Muscle layer of colon (tissue), 2 donors: ENCODE data around the gene ADCY6.
A peak's percentile ranks its signal among the peaks of the same experiment; 100 is the strongest.

Source experiments
- H3K27ac ChIP-seq: one replicate; pipeline ENCODE4 v1.7.0; 2013; ENCODE audit warnings: low read depth, mild to moderate bottlenecking, low read length, moderate library complexity
- H3K27me3 ChIP-seq, 2 donors: one replicate each; pipeline ENCODE4 v1.7.0; 2013; ENCODE audit warnings: low read length in 2 of 2, mild to moderate bottlenecking in 2 of 2; ENCODE audit not compliant: insufficient read depth in 2 of 2, control insufficient read depth in 1 of 2
- H3K36me3 ChIP-seq: one replicate; pipeline ENCODE4 v1.7.0; 2013; ENCODE audit warnings: mild to moderate bottlenecking, low read length; ENCODE audit not compliant: insufficient read depth
- H3K4me1 ChIP-seq: one replicate; pipeline ENCODE4 v1.7.0; 2013; ENCODE audit warnings: mild to moderate bottlenecking, low read length; ENCODE audit not compliant: insufficient read depth
- H3K4me3 ChIP-seq, 2 donors: one replicate each; pipeline ENCODE4 v1.7.0; 2013; ENCODE audit warnings: low read length in 2 of 2, low read depth in 1 of 2, mild to moderate bottlenecking in 1 of 2, moderate library complexity in 1 of 2
- H3K9ac ChIP-seq: one replicate; pipeline ENCODE4 v1.7.0; 2013; ENCODE audit warnings: low read length
- H3K9me3 ChIP-seq: one replicate; pipeline ENCODE4 v1.7.0; 2013; ENCODE audit warnings: mild to moderate bottlenecking, low read length
- donor health status: abdominal sarcoma.
- donor health status: Adenocarcinoma of cecum.

ADCY6 gene

DNA sequence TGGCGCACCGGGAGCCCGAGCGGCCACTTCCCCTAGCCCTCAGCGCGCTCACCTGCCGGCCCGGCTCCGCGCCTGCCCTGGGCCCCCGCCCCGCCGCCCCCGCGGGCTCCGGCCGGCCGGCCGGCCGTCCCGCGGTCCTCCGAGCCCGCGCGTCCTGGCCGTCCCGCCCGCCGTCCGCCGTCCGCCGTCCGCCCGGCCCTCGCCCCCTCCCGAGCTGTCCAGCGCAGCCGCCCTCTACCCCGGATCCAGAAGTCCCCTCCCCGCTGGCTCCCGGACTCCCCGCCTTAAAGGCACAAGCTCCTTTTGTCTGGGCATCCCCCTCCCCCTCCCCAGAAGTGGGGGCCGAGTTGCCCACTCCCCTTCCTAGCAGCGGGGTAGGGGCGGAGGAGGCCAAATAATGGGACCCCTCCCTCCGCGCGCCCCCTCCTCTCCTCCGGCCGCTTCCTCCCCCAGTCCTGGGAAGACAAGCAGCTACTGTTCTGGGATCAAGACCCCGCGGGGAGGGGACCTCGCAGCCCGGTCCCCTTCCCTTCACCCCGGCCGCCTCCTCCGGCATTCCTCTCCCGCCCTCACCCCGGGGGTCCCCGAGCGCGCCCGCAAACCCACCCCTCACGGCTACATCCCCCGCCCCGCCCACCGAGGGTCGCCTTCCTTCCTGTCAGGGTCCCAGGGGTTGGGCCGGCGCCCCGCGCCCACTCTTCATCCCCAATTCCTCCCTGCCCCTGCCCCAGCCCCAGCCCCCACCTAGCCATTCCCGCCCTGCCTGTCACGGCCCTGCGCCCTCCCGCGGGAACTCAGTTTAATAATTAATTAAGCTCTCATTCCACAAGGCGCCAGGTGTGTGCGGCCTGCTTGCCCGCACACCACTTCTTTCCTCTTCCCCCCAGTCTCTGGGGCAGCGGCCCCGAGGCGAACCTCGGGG, at the start of gene ADCY6:
TSS of gene ADCY6 (minus strand) at position 236 of the 922 bp plus-strand sequence. CDS start 5,655 bp downstream, outside the sequence.
- Histone ChIP-seq H3K27ac (peak within 1 kb of the TSS; percentile 85), H3K4me1 (peaks cover 15% of the 10 kb centered on the region), H3K27me3 (no peaks in the 10 kb centered on the region), H3K9me3 (no peaks in the 10 kb centered on the region), H3K36me3 (no peaks in the 10 kb centered on the region), H3K9ac (peak within 1 kb of the TSS; percentile 80), H3K4me3 (peak within 1 kb of the TSS; percentile 81 to 99)

DNA sequence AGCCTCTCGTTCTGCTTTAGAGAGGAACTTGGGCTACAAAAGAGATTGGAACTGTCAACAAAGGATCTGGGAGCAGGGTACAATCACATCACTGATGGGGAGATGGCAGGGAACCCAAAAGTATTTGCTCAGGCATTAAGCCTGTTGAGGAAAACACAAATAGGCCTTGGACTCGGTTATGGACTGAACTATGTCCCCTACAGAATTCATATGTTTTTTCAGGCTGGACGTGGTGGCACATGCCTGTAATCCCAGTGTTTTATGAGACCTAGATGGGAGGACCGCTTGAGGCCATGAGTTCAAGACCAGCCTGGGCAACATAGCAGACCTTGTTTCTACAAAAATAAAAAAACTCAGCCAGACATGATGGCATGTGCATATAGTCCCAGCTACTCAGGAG, 49.2 kb upstream of the ADCY6 start:
- Histone ChIP-seq H3K27me3 (no peaks in the 10 kb centered on the region), H3K4me1 (no peaks in the 10 kb centered on the region), H3K4me3 (no peak overlapping the region), H3K36me3 (peaks cover 60% of the 10 kb centered on the region), H3K9ac (no peak overlapping the region), H3K9me3 (no peaks in the 10 kb centered on the region), H3K27ac (no peak overlapping the region)

DNA sequence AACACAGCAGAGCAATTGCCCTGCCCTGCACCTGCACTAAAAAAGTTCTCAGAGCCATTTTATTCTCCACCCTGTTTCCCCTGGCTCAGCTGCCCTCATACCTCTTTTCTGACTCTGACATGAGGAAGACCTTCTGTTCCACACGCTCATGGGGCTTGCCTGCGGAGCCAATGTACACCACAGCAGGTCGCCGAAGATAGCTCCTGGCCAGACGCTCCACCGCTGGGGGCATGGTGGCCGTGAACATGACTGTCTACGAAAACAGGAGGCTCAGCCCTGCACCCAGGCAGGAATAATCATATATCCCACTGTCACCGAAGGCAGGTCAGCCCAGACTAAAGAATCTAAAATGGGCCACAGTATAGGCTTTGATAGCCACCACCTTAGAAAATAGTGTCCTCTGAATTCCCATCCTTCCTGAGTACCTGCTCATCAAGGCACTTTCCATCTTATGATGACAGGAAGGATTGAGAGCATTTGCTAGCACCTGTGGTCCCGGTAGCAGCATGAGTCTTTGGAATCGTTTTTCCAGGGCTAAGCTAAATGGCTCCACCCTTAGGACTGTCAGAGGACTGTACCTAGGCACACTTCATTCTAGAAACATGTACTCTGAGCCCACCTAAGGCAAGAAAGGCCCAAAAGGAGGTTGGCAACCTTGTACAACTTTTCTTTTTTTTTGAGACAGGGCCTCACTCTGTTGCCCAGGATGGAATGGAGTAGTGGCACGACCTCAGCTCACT, 43.6 kb upstream of the ADCY6 start:
- Histone ChIP-seq H3K27ac (no peak overlapping the region), H3K4me1 (no peaks in the 10 kb centered on the region)

DNA sequence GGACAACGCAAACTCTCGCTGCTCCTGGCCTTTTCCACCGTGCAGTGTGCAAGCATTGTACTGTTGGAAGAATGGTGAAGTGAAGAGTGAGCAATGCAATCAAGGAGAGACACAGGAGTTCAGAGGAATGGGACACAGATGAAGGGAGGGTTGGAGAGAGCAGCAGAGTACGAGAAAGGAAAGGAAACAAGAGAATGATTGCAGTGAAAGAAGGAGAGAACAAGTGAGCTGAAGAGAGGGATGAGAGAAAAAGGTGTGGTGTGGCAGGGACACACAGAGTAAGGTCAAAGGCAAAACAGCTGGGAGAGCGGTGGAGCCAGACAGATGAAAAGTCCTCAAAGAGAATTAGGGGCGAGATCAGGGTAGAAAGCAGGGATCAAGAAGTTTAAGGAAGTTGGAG, 42.4 kb upstream of the ADCY6 start:
- no peak overlapping the region for H3K9ac ChIP-seq
- H3K9me3 ChIP-seq: no peaks in the 10 kb centered on the region
- H3K4me1 ChIP-seq: no peaks in the 10 kb centered on the region
- H3K36me3 ChIP-seq: peaks cover 69% of the 10 kb centered on the region
- no peak overlapping the region for H3K27ac ChIP-seq
- H3K27me3 ChIP-seq: no peaks in the 10 kb centered on the region
- H3K4me3 ChIP-seq: no peak overlapping the region

More for the DNA sequence above, 43.6 kb upstream of the ADCY6 start:
- Histone ChIP-seq H3K9ac (no peak overlapping the region), H3K36me3 (peaks cover 72% of the 10 kb centered on the region), H3K4me3 (no peak overlapping the region), H3K9me3 (no peaks in the 10 kb centered on the region), H3K27me3 (no peaks in the 10 kb centered on the region)

DNA sequence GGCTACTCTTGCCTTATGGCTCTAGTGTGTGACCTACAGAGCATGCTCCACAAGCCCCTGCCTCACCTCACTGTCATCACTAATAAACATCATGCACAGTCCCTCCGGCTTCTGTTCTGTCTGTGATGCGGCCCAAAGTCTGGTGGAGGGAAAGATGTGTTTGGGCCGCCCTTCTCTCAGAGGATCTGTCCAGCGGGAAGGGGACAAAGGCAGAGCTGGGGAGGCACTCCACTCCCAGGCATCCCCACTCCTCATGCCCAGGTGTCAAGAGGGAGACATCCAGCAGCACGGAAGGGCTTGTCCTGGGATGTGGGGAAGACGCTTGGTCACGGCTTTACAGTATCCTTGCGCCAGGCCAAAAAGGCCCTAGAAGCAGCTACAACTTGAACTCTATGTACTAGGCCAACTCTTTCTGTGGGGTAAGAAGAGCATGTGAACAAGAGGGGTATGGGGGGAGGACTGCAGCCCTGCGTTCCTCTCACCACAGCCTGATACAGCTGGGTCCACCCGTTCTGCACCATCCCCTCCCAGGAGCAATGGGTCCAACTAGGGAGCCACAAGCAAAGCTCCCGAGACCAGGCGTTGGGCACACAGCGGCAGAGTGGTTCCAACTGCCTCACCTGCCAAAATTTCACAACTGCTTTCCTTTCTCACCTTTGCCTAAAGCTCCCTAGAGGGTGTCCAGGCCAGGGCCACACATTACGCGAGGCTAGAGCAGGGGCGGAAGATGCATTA, 40.1 kb upstream of the ADCY6 start:
- Histone ChIP-seq H3K36me3 (peaks cover 61% of the 10 kb centered on the region), H3K4me1 (no peaks in the 10 kb centered on the region), H3K27me3 (no peaks in the 10 kb centered on the region), H3K9ac (no peak overlapping the region), H3K9me3 (no peaks in the 10 kb centered on the region), H3K27ac (no peak overlapping the region), H3K4me3 (no peak overlapping the region)

DNA sequence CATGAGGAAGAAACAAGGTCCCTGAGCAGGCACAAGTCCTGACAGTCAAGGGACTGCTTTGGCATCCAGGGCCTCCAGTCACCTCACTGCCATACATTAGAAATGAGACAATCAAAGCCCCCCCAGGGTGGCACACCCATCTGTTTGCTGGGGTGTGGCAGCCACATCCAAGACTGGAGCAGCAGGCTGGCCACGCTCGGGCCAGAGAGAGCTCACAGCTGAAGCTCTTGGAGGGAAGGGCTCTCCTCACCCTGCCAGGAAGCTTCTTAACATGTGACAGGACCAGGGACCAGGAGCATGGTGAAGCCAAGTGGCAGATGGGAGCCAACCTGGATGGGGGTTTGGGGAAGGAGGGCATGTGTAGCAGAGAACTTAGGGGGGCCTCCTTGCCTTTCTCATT, 39.4 kb upstream of the ADCY6 start:
- Histone ChIP-seq H3K36me3 (peaks cover 54% of the 10 kb centered on the region), H3K9me3 (no peaks in the 10 kb centered on the region), H3K27ac (no peak overlapping the region), H3K27me3 (no peaks in the 10 kb centered on the region), H3K4me3 (no peak overlapping the region), H3K9ac (no peak overlapping the region), H3K4me1 (no peaks in the 10 kb centered on the region)

DNA sequence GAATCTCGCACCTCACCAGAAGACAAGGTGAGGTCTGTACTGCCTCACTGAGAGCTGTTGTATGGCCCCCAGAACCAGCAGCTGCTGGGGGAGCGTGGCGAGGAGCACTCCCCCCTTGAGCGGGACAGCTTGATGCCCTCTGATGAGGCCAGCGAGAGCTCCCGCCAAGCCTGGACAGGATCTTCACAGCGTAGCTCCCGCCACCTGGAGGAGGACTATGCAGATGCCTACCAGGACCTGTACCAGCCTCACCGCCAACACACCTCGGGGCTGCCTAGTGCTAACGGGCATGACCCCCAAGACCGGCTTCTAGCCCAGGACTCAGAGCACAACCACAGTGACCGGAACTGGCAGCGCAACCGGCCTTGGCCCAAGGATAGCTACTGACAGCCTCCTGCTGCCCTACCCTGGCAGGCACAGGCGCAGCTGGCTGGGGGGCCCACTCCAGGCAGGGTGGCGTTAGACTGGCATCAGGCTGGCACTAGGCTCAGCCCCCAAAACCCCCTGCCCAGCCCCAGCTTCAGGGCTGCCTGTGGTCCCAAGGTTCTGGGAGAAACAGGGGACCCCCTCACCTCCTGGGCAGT, 38.7 kb upstream of the ADCY6 start:
- H3K36me3 ChIP-seq: peaks cover 47% of the 10 kb centered on the region
- H3K9ac ChIP-seq: no peak overlapping the region
- H3K4me1 ChIP-seq: no peaks in the 10 kb centered on the region
- no peaks in the 10 kb centered on the region for H3K9me3 ChIP-seq
- no peak overlapping the region for H3K27ac ChIP-seq
- no peak overlapping the region for H3K4me3 ChIP-seq
- H3K27me3 ChIP-seq: no peaks in the 10 kb centered on the region

DNA sequence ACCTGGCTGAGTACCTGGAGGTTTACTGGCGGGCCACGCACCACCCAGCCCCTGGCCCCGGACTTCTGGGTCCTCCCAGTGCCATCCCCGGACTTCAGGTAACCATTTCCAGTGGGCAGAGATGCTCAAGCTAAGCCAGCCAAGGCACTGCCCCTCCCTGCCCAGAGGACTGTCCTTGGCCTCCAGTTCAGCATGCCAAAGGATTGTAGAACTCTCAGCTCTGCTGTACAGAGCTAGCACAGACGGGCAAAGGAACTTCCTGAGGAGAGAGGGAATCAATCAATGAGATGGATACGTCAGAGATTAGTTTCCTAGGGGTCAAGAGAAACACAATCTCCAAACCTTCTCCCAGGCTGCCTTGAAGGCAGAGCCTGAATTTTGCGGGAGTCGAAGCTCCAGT, 38.1 kb upstream of the ADCY6 start:
- Histone ChIP-seq H3K27ac (no peak overlapping the region), H3K36me3 (peaks cover 41% of the 10 kb centered on the region)

DNA sequence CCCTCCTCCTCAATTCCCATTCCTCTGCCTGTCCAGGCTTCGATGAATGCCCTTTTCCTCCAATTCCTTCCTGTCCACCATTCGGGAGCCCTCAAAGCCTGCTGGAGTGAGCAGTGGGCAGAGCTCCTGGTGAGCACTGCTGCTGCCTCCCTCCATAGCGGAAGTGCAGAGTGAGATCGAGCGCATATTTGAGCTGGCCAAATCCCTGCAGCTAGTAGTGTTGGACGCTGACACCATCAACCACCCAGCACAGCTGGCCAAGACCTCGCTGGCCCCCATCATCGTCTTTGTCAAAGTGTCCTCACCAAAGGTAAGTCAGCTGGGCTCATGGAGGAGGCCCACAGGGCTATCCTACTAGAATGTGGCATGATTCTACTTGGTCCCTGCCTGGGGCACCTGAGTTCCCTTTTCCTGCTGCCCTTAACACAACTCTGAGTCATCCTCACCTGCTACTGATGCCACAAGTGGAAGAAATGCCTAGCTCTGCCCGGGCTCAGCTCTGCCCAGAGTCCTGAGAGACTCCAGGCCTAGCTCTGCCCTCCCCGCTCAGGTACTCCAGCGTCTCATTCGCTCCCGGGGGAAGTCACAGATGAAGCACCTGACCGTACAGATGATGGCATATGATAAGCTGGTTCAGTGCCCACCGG, 37.4 kb upstream of the ADCY6 start:
- H3K4me1 ChIP-seq: no peaks in the 10 kb centered on the region
- H3K27ac ChIP-seq: no peak overlapping the region
- H3K36me3 ChIP-seq: peaks cover 34% of the 10 kb centered on the region
- H3K27me3 ChIP-seq: no peaks in the 10 kb centered on the region
- H3K9ac ChIP-seq: no peak overlapping the region
- H3K4me3 ChIP-seq: no peak overlapping the region
- no peaks in the 10 kb centered on the region for H3K9me3 ChIP-seq

More for the DNA sequence above, 38.1 kb upstream of the ADCY6 start:
- Histone ChIP-seq H3K4me1 (no peaks in the 10 kb centered on the region), H3K9ac (no peak overlapping the region), H3K27me3 (no peaks in the 10 kb centered on the region), H3K9me3 (no peaks in the 10 kb centered on the region), H3K4me3 (no peak overlapping the region)

DNA sequence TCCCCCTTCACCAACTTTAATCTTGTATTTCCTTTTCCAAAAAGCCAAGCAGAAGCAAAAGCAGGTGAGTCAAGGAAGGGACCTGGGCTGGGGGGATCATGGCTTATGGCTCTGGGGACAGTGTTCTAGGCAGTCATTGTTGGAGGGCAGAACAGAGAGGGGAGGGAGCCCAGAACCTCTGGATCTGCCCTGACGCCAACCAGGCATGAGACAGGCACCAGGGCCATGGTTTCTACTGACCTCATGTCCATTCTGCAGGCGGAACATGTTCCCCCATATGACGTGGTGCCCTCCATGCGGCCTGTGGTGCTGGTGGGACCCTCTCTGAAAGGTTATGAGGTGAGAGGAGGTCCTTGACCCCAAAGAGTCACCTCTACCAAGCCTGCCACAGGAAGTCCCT, 36.0 kb upstream of the ADCY6 start:
- H3K36me3 ChIP-seq: peaks cover 20% of the 10 kb centered on the region

More for the DNA sequence above, 36.0 kb upstream of the ADCY6 start:
- Histone ChIP-seq H3K27me3 (no peaks in the 10 kb centered on the region), H3K9ac (no peak overlapping the region), H3K9me3 (no peaks in the 10 kb centered on the region), H3K27ac (no peak overlapping the region), H3K4me1 (no peaks in the 10 kb centered on the region), H3K4me3 (no peak overlapping the region)
